Measurements from ENCODE around the gene CD200R1L.

The CD200R1L gene

DNA sequence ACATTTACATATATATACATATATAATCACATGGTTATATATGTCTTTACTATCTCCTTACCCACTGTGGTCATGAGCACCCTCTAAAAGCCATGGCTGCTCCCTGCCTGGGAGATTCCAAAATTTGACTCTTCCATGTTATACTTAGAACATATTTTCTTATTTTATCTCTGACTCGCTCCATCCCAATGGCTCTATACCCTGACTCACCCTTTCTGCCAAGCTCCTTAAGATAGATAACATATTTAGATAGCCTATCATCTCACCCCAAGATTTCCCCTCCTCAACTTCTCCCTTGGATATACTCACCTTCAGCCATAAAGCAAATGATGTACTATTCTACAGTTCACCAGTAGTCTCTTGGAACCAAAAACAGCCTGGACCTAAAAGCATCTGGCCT is 65.1 kb downstream of the CD200R1L start:
- Histone ChIP-seq H3K27ac (ENCODE audit: poor library complexity, severe bottlenecking) (no peak overlapping the region), H3K9me3 (ENCODE audit: severe bottlenecking) (no peaks in the 10 kb centered on the region), H3K27me3 (ENCODE audit: insufficient read depth, poor library complexity, severe bottlenecking) (no peaks in the 10 kb centered on the region), H3K4me1 (ENCODE audit: insufficient read depth, poor library complexity, severe bottlenecking) (peaks cover 32% of the 10 kb centered on the region), H3K4me3 (ENCODE audit: severe bottlenecking) (no peak overlapping the region), H3K36me3 (ENCODE audit: low read depth) (no peaks in the 10 kb centered on the region)
- no peak for DNase-seq (ENCODE audit: low spot score)
- ATAC-seq (ENCODE audit: low read depth): peak; percentile 30; the same call in 1 of the 3 replicates
- TF ChIP-seq CTCF (IDR thresholded peaks at IDR 0.05; ENCODE audit: poor library complexity, severe bottlenecking): no peak

GRCh38 chr3:112779558-112780480 is 66.8 kb downstream of the CD200R1L start:
- no peaks in the 10 kb centered on the region for H3K27me3 ChIP-seq (ENCODE audit: insufficient read depth, poor library complexity, severe bottlenecking)
- peaks cover 49% of the 10 kb centered on the region for H3K4me1 ChIP-seq (ENCODE audit: insufficient read depth, poor library complexity, severe bottlenecking)
- H3K4me3 ChIP-seq (ENCODE audit: severe bottlenecking): no peak overlapping the region
- H3K27ac ChIP-seq (ENCODE audit: poor library complexity, severe bottlenecking): peak overlapping the region; percentile 79
- ATAC-seq (ENCODE audit: low read depth) (no peak), DNase-seq (ENCODE audit: low spot score) (no peak)
- TF ChIP-seq CTCF (IDR thresholded peaks at IDR 0.05; ENCODE audit: poor library complexity, severe bottlenecking): no peak
- H3K36me3 ChIP-seq (ENCODE audit: low read depth): no peaks in the 10 kb centered on the region
- no peaks in the 10 kb centered on the region for H3K9me3 ChIP-seq (ENCODE audit: severe bottlenecking)

GRCh38 chr3:112779011-112779410 is 67.7 kb downstream of the CD200R1L start:
- Histone ChIP-seq H3K27ac (ENCODE audit: poor library complexity, severe bottlenecking) (peak overlapping the region; percentile 79), H3K4me1 (ENCODE audit: insufficient read depth, poor library complexity, severe bottlenecking) (peaks cover 56% of the 10 kb centered on the region)

GRCh38 chr3:112778353-112778948 is 68.2 kb downstream of the CD200R1L start:
- no peak for TF ChIP-seq CTCF (IDR thresholded peaks at IDR 0.05; ENCODE audit: poor library complexity, severe bottlenecking)
- Histone ChIP-seq H3K9me3 (ENCODE audit: severe bottlenecking) (no peaks in the 10 kb centered on the region), H3K4me3 (ENCODE audit: severe bottlenecking) (no peak overlapping the region), H3K4me1 (ENCODE audit: insufficient read depth, poor library complexity, severe bottlenecking) (peaks cover 59% of the 10 kb centered on the region), H3K36me3 (ENCODE audit: low read depth) (no peaks in the 10 kb centered on the region), H3K27me3 (ENCODE audit: insufficient read depth, poor library complexity, severe bottlenecking) (no peaks in the 10 kb centered on the region), H3K27ac (ENCODE audit: poor library complexity, severe bottlenecking) (peak overlapping the region; percentile 79)
- ATAC-seq (ENCODE audit: low read depth) (peak; percentile 68), DNase-seq (ENCODE audit: low spot score) (no peak)

More at GRCh38 chr3:112779011-112779410, 67.7 kb downstream of the CD200R1L start:
- Histone ChIP-seq H3K9me3 (ENCODE audit: severe bottlenecking) (no peaks in the 10 kb centered on the region), H3K36me3 (ENCODE audit: low read depth) (no peaks in the 10 kb centered on the region), H3K27me3 (ENCODE audit: insufficient read depth, poor library complexity, severe bottlenecking) (no peaks in the 10 kb centered on the region), H3K4me3 (ENCODE audit: severe bottlenecking) (no peak overlapping the region)
- TF ChIP-seq CTCF (IDR thresholded peaks at IDR 0.05; ENCODE audit: poor library complexity, severe bottlenecking): no peak
- DNase-seq (ENCODE audit: low spot score): no peak
- no peak for ATAC-seq (ENCODE audit: low read depth)
